K562 (cell line): ENCODE results near the gene SCFD2. TPM values are rescaled to one million over a fixed set of nuclear protein-coding genes. Genes with fewer than 3 reads are reported as not detected.

ENCODE experiments used
- ADNP ChIP-seq: fragments of 200-800 bp; sonication (Bioruptor generic); IDR thresholded peaks from 2 replicates; pipeline ENCODE4 v1.6.1; 2016; ENCODE audit warnings: missing genetic modification characterization, missing compliant biosample characterization
- ARID2 ChIP-seq: fragments of 450-650 bp; IDR thresholded peaks from 2 replicates; pipeline ENCODE4 v1.6.1; 2017; ENCODE audit warnings: antibody characterized with exemption, mild to moderate bottlenecking
- BRF2 ChIP-seq: IDR thresholded peaks from 3 replicates; pipeline ENCODE4 v1.6.1; 2011; ENCODE audit warnings: borderline replicate concordance, mild to moderate bottlenecking; ENCODE audit not compliant: insufficient read length, insufficient read depth
- CGGBP1 ChIP-seq: fragments of 250-450 bp; sonication (Bioruptor Pico); IDR thresholded peaks from 2 replicates; pipeline ENCODE4 v1.9.0; 2021; ENCODE audit warnings: mild to moderate bottlenecking
- CLOCK ChIP-seq: fragments of 250-450 bp; sonication (Bioruptor Pico); IDR thresholded peaks from 2 replicates; pipeline ENCODE4 v1.4.0; 2020; ENCODE audit warnings: mild to moderate bottlenecking, moderate library complexity, borderline replicate concordance
- DEAF1 ChIP-seq: fragments of 450-650 bp; formaldehyde crosslinking; IDR thresholded peaks from 2 replicates; pipeline ENCODE4 v1.4.0; 2020; ENCODE audit warnings: mild to moderate bottlenecking, moderate library complexity
- DLX4 ChIP-seq: fragments of 250-450 bp; sonication (Bioruptor Pico); IDR thresholded peaks from 2 replicates; pipeline ENCODE4 v1.6.1; 2021; ENCODE audit warnings: mild to moderate bottlenecking
- E2F4 ChIP-seq: sonication (generic); formaldehyde crosslinking; IDR thresholded peaks from 2 replicates; pipeline ENCODE4 v1.8.0; 2022; ENCODE audit warnings: mild to moderate bottlenecking, low read depth, missing genetic modification reagents
- EWSR1 ChIP-seq: fragments of 450-650 bp; IDR thresholded peaks from 2 replicates; pipeline ENCODE4 v1.6.1; 2018; ENCODE audit warnings: borderline replicate concordance, mild to moderate bottlenecking, low read depth, moderate library complexity; ENCODE audit not compliant: partially characterized antibody
- KDM4B ChIP-seq, 2 experiments: fragments of 450-650 bp in 1 of 2; sonication (generic) in 1 of 2; IDR thresholded peaks; 2 replicates each; pipeline ENCODE4 v1.6.1; 2016 to 2017; ENCODE audit warnings: borderline replicate concordance in 2 of 2, antibody characterized with exemption in 1 of 2, low read depth in 1 of 2, mild to moderate bottlenecking in 1 of 2
- NONO ChIP-seq, 2 experiments: fragments of 200-400 bp in 1 of 2; fragments of 450-650 bp in 1 of 2; formaldehyde crosslinking in 1 of 2; IDR thresholded peaks; 2 replicates each; pipeline ENCODE4 v1.6.1; 2017; ENCODE audit warnings: low read depth in 2 of 2, mild to moderate bottlenecking in 2 of 2, moderate library complexity in 2 of 2, low read length in 1 of 2
- NR4A1 ChIP-seq, 2 experiments: fragments of 250-450 bp in 1 of 2; fragments of 450-650 bp in 1 of 2; sonication (Bioruptor Pico) in 1 of 2; IDR thresholded peaks; 2 replicates each; pipeline versions ENCODE4 v1.4.0 to v1.6.1; 2016 to 2020; ENCODE audit warnings: mild to moderate bottlenecking in 2 of 2, missing compliant biosample characterization in 1 of 2, missing genetic modification characterization in 1 of 2, moderate library complexity in 1 of 2
- PHB2 ChIP-seq: fragments of 450-650 bp; IDR thresholded peaks from 2 replicates; pipeline ENCODE4 v1.6.1; 2017; ENCODE audit warnings: low read depth
- SMARCA5 ChIP-seq: fragments of 450-650 bp; IDR thresholded peaks from 2 replicates; pipeline ENCODE4 v1.6.1; 2016
- SNAPC5 ChIP-seq: fragments of 250-450 bp; sonication (Bioruptor Pico); IDR thresholded peaks from 2 replicates; pipeline ENCODE4 v1.8.0; 2021; ENCODE audit warnings: moderate library complexity, mild to moderate bottlenecking, inconsistent platforms
- TRIM24 ChIP-seq, 2 experiments: fragments of 450-650 bp; IDR thresholded peaks; 2 replicates each; pipeline ENCODE4 v1.6.1; 2016
- ZNF124 ChIP-seq: sonication (generic); formaldehyde crosslinking; IDR thresholded peaks from 2 replicates; pipeline ENCODE4 v1.8.1; 2022; ENCODE audit warnings: missing genetic modification reagents
- ZNF780A ChIP-seq: fragments of 250-450 bp; sonication (Bioruptor Pico); IDR thresholded peaks from 2 replicates; pipeline ENCODE4 v1.5.0; 2021; ENCODE audit warnings: mild to moderate bottlenecking
- polyA plus RNA-seq, 8 experiments: library from polyadenylated mRNA; depleted of rRNA in 4 of 8; stranded (reverse) in 5 of 8; unstranded in 3 of 8; fragments of >200 nt; fragmentation: Nextera tagmentation in 2 of 8; fragmentation: Illumina TruSeq in 1 of 8; extraction: Ambion mirVana in 2 of 8; extraction: Trizol in 1 of 8; gene quantifications; 2 replicates each; pipeline versions ENCODE4 v1.2.1 to v1.2.3, GENCODE V29; 2011 to 2014; ENCODE audit warnings: inconsistent platforms in 1 of 8, missing spikeins in 1 of 8
- total RNA-seq, 7 experiments: library from RNA; depleted of rRNA in 6 of 7; stranded (reverse); fragments of >200 nt in 6 of 7; fragmentation: Illumina TruSeq in 2 of 7; extraction: Trizol in 2 of 7; gene quantifications; 2 replicates each; pipeline versions ENCODE4 v1.2.1 to v1.2.3, GENCODE V29; 2011 to 2021; ENCODE audit warnings: low replicate concordance in 1 of 7

Gene SCFD2
- total and polyA plus RNA-seq, 9 of the 15 experiments (the other 6 are each of a cell fraction or from before 2014, with no cell fraction given) = 5.7 to 30.3 (median 22.8) TPM

- TF ChIP-seq BRF2 (no peak), ADNP (tag) (peak; percentile 92), DLX4 (CRISPR knock-in tag) (no peak), SNAPC5 (no peak), KDM4B (IDR thresholded peaks at IDR 0.05; ENCODE audit: borderline replicate concordance in 2 of 2, low read depth in 1 of 2) (no peak), PHB2 (no peak), SMARCA5 (peak; percentile 77; the same call in 1 of the 2 replicates), ZNF124 (CRISPR knock-in tag) (no peak), NONO (IDR thresholded peaks at IDR 0.05; ENCODE audit: low read depth in 2 of 2, low read length in 1 of 2) (no peak), CGGBP1 (CRISPR knock-in tag) (no peak), NR4A1 (CRISPR knock-in tag; IDR thresholded peaks at IDR 0.05) (no peak), NR4A1 (tag; IDR thresholded peaks at IDR 0.05) (no peak), ZNF780A (CRISPR knock-in tag) (no peak), ARID2 (no peak), CLOCK (CRISPR knock-in tag) (no peak), EWSR1 (no peak), DEAF1 (CRISPR knock-in tag) (no peak), E2F4 (no peak), TRIM24 (IDR thresholded peaks at IDR 0.05) (peak; percentile 30 to 41; a peak in 1 of 4 replicates)
Observed at GRCh38 chr4:53186714-53187358, 179.0 kb downstream of the SCFD2 start (continued).
